Measurements from ENCODE around the gene PRR3. TPM values are rescaled to one million over a fixed set of nuclear protein-coding genes. Genes with fewer than 3 reads are reported as not detected.
"Not testable (repeated sequence)": the region's sequence is repeated elsewhere in the genome, so short reads cannot be mapped to it uniquely, and the experiment has no call there.

Gene PRR3, protein sequence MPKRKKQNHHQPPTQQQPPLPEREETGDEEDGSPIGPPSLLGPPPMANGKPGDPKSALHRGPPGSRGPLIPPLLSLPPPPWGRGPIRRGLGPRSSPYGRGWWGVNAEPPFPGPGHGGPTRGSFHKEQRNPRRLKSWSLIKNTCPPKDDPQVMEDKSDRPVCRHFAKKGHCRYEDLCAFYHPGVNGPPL
- 3.9 and 10.4 TPM in 2 replicates for total RNA-seq (2012; rRNA removed)

- peak within 1 kb of the TSS; percentile 95 for H3K4me3 ChIP-seq (ENCODE audit: low read length)
- H3K4me2 ChIP-seq (ENCODE audit: low read length) = peak within 1 kb of the TSS; percentile 100
- no peaks in the 10 kb centered on the region for H3K9me3 ChIP-seq (replicated peaks; ENCODE audit: low read length)
- peaks cover 17% of the 10 kb centered on the region for H3K4me1 ChIP-seq (ENCODE audit: control insufficient read depth, insufficient read depth, low read length)
- H3K27me3 ChIP-seq (ENCODE audit: control insufficient read depth, insufficient read depth, low read length) = no peaks in the 10 kb centered on the region
- H3K9ac ChIP-seq (ENCODE audit: low read depth, low read length) = peak within 1 kb of the TSS; percentile 93
- peaks cover 27% of the 10 kb centered on the region for H3K36me3 ChIP-seq (ENCODE audit: insufficient read depth, low read length)
Measured at GRCh38 chr6:30556906-30557682, at the start of gene PRR3. TSS of gene PRR3 (plus strand) at chr6:30557295. CDS start at chr6:30557345, 50 bp downstream.

DNA sequence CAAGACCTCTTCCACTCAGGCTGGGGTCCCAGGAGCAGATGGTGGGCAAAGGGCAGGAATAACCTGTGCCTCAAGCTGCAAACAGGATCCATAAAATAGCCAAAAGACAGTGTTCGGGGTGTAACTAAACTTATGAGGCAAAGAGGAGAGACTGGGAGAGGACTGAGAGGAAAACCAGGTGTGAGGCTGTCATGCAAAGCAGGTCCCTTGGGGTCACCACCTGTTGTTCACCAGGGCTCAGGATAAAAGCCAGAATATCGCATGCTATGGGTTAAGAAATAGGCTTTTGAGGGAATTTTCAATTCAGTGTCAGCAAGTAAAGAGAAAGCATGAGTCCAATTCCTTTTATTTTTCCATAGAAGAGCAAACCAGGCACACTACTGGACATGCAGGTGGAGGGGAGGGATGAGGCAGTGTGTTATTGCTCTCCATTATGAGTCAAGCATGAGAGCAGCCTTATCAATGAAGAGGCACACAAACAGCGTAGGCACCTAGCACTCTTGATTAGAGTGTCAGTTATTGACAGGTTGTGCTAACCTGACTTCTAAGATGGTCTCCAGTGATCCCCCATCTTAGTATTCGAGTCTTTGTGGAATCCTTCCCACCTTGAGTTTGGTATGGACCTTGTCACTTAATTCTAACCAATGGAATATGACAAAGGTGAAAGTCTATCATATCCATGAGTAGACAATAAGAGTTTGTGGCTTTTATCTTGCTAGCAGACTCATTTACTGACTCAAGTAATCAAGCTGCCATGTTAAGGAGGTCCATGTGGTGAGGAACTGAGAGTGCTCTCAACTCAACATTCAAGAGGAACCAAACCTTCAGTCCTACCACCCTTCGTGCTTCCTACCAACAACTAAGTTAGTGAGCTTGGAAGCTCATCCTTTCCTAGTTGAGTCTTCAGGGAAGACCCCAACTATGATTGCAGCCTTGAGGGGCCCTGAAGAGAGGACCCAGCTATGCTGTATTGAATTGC, 49.0 kb upstream of the PRR3 start:
- no peak overlapping the region for H3K9ac ChIP-seq (ENCODE audit: low read depth, low read length)
- H3K27me3 ChIP-seq (ENCODE audit: control insufficient read depth, insufficient read depth, low read length) = no peaks in the 10 kb centered on the region
- no peaks in the 10 kb centered on the region for H3K9me3 ChIP-seq (replicated peaks; ENCODE audit: low read length)
- no peak overlapping the region for H3K4me3 ChIP-seq (ENCODE audit: low read length)
- no peaks in the 10 kb centered on the region for H3K36me3 ChIP-seq (ENCODE audit: insufficient read depth, low read length)
- no peak overlapping the region for H3K4me2 ChIP-seq (ENCODE audit: low read length)
- H3K4me1 ChIP-seq (ENCODE audit: control insufficient read depth, insufficient read depth, low read length) = peaks cover 7% of the 10 kb centered on the region

DNA sequence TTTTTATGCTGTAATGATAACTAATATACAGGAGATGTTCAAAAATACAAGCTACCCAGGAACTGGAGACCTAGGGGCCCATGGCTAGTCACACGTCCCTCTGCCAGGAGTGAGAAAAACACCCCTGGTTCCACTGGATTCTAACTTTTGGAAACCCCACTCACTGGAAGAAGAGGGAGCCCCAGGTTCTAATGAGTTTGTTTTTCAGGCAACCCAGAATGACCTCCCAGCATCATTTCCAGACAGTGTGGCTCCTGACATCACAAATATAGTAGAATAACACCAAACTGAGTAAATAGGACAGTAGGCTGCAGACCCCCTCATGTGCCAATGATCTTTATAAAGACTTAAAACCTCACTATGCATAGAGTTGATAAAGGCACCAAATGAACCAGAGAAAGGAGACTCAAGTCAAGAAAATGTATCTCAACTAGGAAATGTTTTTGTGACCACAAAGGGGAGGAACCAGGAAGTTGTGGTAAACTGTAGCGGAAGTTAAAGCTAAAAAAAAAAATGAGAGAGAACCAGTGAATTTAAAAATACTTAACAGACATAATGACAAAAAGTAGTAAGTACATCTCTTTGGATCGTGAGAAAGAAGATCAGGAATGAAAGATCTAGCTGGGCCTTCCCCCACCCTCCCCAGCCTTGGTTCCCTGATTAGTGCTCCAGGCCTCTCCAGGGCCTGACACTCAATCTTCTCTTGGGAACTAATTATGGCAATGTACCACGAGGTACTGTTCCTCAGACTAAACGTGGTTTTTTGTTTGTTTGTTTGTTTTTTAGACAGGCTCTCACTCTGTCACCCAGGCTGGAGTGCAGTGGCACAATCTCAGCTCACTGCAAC, 48.0 kb upstream of the PRR3 start:
- H3K4me3 ChIP-seq (ENCODE audit: low read length) = no peak overlapping the region
- peaks cover 7% of the 10 kb centered on the region for H3K4me1 ChIP-seq (ENCODE audit: control insufficient read depth, insufficient read depth, low read length)
- H3K27me3 ChIP-seq (ENCODE audit: control insufficient read depth, insufficient read depth, low read length) = no peaks in the 10 kb centered on the region
- no peak overlapping the region for H3K4me2 ChIP-seq (ENCODE audit: low read length)
- H3K36me3 ChIP-seq (ENCODE audit: insufficient read depth, low read length) = no peaks in the 10 kb centered on the region
- no peaks in the 10 kb centered on the region for H3K9me3 ChIP-seq (replicated peaks; ENCODE audit: low read length)
- no peak overlapping the region for H3K9ac ChIP-seq (ENCODE audit: low read depth, low read length)

DNA sequence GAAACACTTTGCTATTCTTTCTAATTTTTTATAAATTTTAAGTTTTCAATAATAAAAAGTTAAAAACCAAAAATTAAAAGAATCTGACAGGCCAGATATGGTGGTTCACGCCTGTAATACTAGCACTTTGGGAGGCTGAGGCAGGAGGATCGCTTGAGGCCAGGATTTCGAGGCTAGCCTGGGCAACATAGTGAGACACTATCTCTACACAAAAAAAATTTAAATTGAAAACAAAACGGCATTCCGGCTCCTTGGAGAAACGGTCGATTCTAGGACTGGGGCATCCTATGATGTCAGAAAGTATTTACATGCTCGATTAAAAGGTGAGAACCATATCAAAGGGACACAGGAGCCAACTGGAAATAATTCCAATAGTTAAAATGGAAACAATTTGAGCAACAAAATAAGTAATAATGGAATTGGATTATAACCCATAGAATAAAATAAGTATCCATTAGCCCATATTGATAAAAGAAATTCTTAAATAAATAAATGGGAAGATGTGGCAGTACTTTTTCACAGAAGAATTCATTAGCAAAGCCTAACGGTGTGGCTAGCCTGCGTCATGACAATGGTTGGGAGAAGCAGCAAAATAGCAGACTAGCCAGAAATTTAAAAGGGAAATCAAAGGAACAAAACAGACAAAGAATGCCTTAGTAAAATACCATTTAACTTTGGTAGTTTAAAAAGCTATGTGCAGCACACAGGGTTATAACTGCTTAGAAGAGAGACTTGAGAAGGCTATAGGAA, 46.5 kb upstream of the PRR3 start:
- no peaks in the 10 kb centered on the region for H3K9me3 ChIP-seq (replicated peaks; ENCODE audit: low read length)
- no peaks in the 10 kb centered on the region for H3K36me3 ChIP-seq (ENCODE audit: insufficient read depth, low read length)
- no peaks in the 10 kb centered on the region for H3K27me3 ChIP-seq (ENCODE audit: control insufficient read depth, insufficient read depth, low read length)
- no peak overlapping the region for H3K4me3 ChIP-seq (ENCODE audit: low read length)
- H3K9ac ChIP-seq (ENCODE audit: low read depth, low read length) = no peak overlapping the region
- H3K4me2 ChIP-seq (ENCODE audit: low read length) = no peak overlapping the region
- H3K4me1 ChIP-seq (ENCODE audit: control insufficient read depth, insufficient read depth, low read length) = peaks cover 7% of the 10 kb centered on the region

GRCh38 chr6:30511169-30511546, 45.9 kb upstream of the PRR3 start:
- Histone ChIP-seq H3K9me3 (replicated peaks; ENCODE audit: low read length) (no peaks in the 10 kb centered on the region), H3K4me1 (ENCODE audit: control insufficient read depth, insufficient read depth, low read length) (peaks cover 7% of the 10 kb centered on the region), H3K36me3 (ENCODE audit: insufficient read depth, low read length) (no peaks in the 10 kb centered on the region), H3K4me3 (ENCODE audit: low read length) (no peak overlapping the region), H3K4me2 (ENCODE audit: low read length) (no peak overlapping the region), H3K27me3 (ENCODE audit: control insufficient read depth, insufficient read depth, low read length) (no peaks in the 10 kb centered on the region), H3K9ac (ENCODE audit: low read depth, low read length) (no peak overlapping the region)

DNA sequence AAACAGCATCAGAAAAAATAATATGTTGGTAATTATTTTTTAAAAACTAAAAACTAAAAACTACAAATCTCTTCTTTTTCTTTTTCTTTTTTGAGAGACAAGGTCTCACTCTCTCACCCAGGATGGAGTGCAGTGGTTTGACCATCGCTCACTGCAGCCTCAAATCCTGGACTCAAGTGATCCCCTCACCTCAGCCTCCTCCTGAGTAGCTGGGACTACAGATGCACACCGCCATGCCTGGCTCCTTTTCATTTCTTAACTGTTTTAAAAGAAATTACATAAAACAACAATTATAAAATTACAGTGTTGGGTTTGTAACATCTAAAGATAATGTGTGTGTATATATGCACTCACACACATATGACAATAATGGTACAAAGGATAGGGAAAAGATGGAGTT, 43.6 kb upstream of the PRR3 start:
- Histone ChIP-seq H3K27me3 (ENCODE audit: control insufficient read depth, insufficient read depth, low read length) (no peaks in the 10 kb centered on the region), H3K9ac (ENCODE audit: low read depth, low read length) (no peak overlapping the region), H3K4me1 (ENCODE audit: control insufficient read depth, insufficient read depth, low read length) (peaks cover 10% of the 10 kb centered on the region), H3K9me3 (replicated peaks; ENCODE audit: low read length) (no peaks in the 10 kb centered on the region), H3K36me3 (ENCODE audit: insufficient read depth, low read length) (no peaks in the 10 kb centered on the region), H3K4me2 (ENCODE audit: low read length) (no peak overlapping the region), H3K4me3 (ENCODE audit: low read length) (no peak overlapping the region)

GRCh38 chr6:30515106-30515505, 42.0 kb upstream of the PRR3 start:
- Histone ChIP-seq H3K9ac (ENCODE audit: low read depth, low read length) (no peak overlapping the region), H3K27me3 (ENCODE audit: control insufficient read depth, insufficient read depth, low read length) (no peaks in the 10 kb centered on the region), H3K4me3 (ENCODE audit: low read length) (no peak overlapping the region), H3K4me1 (ENCODE audit: control insufficient read depth, insufficient read depth, low read length) (peaks cover 3% of the 10 kb centered on the region), H3K9me3 (replicated peaks; ENCODE audit: low read length) (no peaks in the 10 kb centered on the region), H3K4me2 (ENCODE audit: low read length) (no peak overlapping the region), H3K36me3 (ENCODE audit: insufficient read depth, low read length) (no peaks in the 10 kb centered on the region)

DNA sequence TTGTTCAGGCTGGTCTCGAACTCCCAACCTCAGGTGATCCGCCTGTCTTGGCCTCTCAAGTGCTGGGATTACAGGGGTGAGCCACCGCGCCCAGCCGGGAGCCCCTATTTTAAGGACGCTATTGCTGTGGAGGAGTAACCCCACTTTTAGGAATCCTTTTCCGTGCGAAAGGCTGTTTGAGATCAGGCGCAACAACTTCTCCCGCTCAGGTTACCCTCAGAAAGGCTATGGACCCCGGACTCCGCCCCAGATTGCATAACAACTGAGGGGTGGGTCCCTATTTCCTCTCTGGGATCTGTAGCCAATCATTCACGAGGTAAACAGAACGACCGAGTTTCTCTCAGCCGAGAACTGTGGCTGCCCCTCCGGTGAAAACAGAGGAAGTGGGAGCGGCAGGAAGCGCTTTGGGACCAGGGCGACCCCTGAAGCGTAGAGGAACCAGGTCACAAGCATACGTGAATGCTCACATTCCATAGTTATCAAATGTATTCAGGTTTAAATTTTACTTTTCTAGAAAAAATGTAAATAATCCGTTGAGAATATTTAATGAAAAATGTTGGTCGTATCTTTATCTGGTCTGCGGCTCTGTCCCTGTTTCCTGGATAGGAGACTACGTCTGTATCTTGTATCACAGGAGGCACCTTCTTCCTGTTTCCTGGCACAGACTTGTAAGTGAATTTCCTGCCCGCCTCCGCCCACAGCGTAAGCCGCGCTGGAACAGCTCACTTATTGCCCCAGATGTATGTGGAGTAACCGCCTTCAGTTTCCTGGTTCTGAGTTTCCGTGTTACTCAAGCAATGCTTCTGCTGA, 40.9 kb upstream of the PRR3 start:
- Histone ChIP-seq H3K4me3 (ENCODE audit: low read length) (peak overlapping the region; percentile 78), H3K4me1 (ENCODE audit: control insufficient read depth, insufficient read depth, low read length) (peaks cover 10% of the 10 kb centered on the region), H3K27me3 (ENCODE audit: control insufficient read depth, insufficient read depth, low read length) (no peaks in the 10 kb centered on the region), H3K9me3 (replicated peaks; ENCODE audit: low read length) (no peaks in the 10 kb centered on the region), H3K9ac (ENCODE audit: low read depth, low read length) (peak overlapping the region; percentile 96), H3K36me3 (ENCODE audit: insufficient read depth, low read length) (no peaks in the 10 kb centered on the region), H3K4me2 (ENCODE audit: low read length) (peak overlapping the region; percentile 97)

- Histone ChIP-seq H3K4me1 (ENCODE audit: control insufficient read depth, insufficient read depth, low read length) (peaks cover 13% of the 10 kb centered on the region), H3K4me3 (ENCODE audit: low read length) (peak overlapping the region; percentile 78), H3K4me2 (ENCODE audit: low read length) (peak overlapping the region; percentile 97), H3K9ac (ENCODE audit: low read depth, low read length) (peak overlapping the region; percentile 96)
- H3K9me3 ChIP-seq (replicated peaks; ENCODE audit: low read length); H3K27me3 ChIP-seq (ENCODE audit: control insufficient read depth, insufficient read depth, low read length); H3K36me3 ChIP-seq (ENCODE audit: insufficient read depth, low read length): not testable (repeated sequence)
Measured at GRCh38 chr6:30516754-30517076, 40.4 kb upstream of the PRR3 start.
